Osteoblast (primary cell): Measurements from ENCODE around the gene FGFR3. TPM values are rescaled to one million over a fixed set of nuclear protein-coding genes. Genes with fewer than 3 reads are reported as not detected.

ENCODE experiments used
- DNase-seq: peaks from one replicate; pipeline ENCODE4 v3.0.0; 2011; ENCODE audit warnings: low spot score, mixed read lengths; ENCODE audit not compliant: insufficient read length; ENCODE audit errors: missing footprints
- H2AFZ ChIP-seq: 2 replicates; pipeline ENCODE4 v1.6.0; 2011; ENCODE audit warnings: mild to moderate bottlenecking, low read length
- H3K27ac ChIP-seq: 2 replicates; pipeline ENCODE4 v1.5.1; 2011; ENCODE audit warnings: mild to moderate bottlenecking, low read depth, low read length, moderate library complexity
- H3K27me3 ChIP-seq: 2 replicates; pipeline ENCODE4 v1.6.0; 2012; ENCODE audit warnings: mild to moderate bottlenecking, control low read depth, inconsistent platforms, low read length, moderate library complexity; ENCODE audit not compliant: insufficient read depth
- H3K36me3 ChIP-seq: 2 replicates; pipeline ENCODE4 v1.5.1; 2011; ENCODE audit warnings: mild to moderate bottlenecking, low read length, control low read depth, moderate library complexity; ENCODE audit not compliant: insufficient read depth
- H3K4me1 ChIP-seq: 2 replicates; pipeline ENCODE4 v1.5.1; 2011; ENCODE audit warnings: mild to moderate bottlenecking, low read length, control low read depth, moderate library complexity; ENCODE audit not compliant: insufficient read depth
- H3K4me2 ChIP-seq: 2 replicates; pipeline ENCODE4 v1.6.0; 2011; ENCODE audit warnings: mild to moderate bottlenecking, low read length; ENCODE audit not compliant: insufficient read depth
- H3K4me3 ChIP-seq: fragments of 200-600 bp; sonication (generic); 3 replicates; pipeline ENCODE4 v1.5.1; 2012; ENCODE audit warnings: mild to moderate bottlenecking, low read length, inconsistent platforms; ENCODE audit not compliant: insufficient read depth
- H3K79me2 ChIP-seq: 2 replicates; pipeline ENCODE4 v1.6.0; 2012; ENCODE audit warnings: mild to moderate bottlenecking, low read length, control low read depth, inconsistent platforms; ENCODE audit not compliant: insufficient read depth
- H3K9me3 ChIP-seq: 2 replicates; pipeline ENCODE4 v1.5.1; 2011; ENCODE audit warnings: low read depth, low read length, control low read depth
- H4K20me1 ChIP-seq: 2 replicates; pipeline ENCODE4 v1.6.0; 2012; ENCODE audit warnings: mild to moderate bottlenecking, low read length, control low read depth; ENCODE audit not compliant: insufficient read depth
- CTCF ChIP-seq: IDR thresholded peaks from 2 replicates; pipeline ENCODE4 v1.5.1; 2011; ENCODE audit warnings: mild to moderate bottlenecking, low read depth, low read length, moderate library complexity; ENCODE audit errors: extremely low read depth
- total RNA-seq: library from RNA; depleted of rRNA; stranded (reverse); fragments of >200 nt; gene quantifications from 2 replicates; pipeline ENCODE4 v1.2.3, GENCODE V29; 2012

FGFR3 gene
- total RNA-seq, 1 donor: 0.36 TPM

- Histone ChIP-seq H3K79me2 (no peaks in the 10 kb centered on the region), H3K4me1 (no peaks in the 10 kb centered on the region), H3K27me3 (peaks cover 25% of the 10 kb centered on the region), H3K4me2 (no peak overlapping the region), H3K27ac (no peak overlapping the region), H2AFZ (no peak overlapping the region), H3K4me3 (no peak overlapping the region), H3K9me3 (no peaks in the 10 kb centered on the region), H3K36me3 (no peaks in the 10 kb centered on the region), H4K20me1 (no peaks in the 10 kb centered on the region)
- DNase-seq: no peak
- no peak for TF ChIP-seq CTCF
Observed at GRCh38 chr4:1767061-1767769, 25.9 kb upstream of the FGFR3 start.

GRCh38 chr4:1767770-1768366, 25.2 kb upstream of the FGFR3 start:
- Histone ChIP-seq H4K20me1 (no peaks in the 10 kb centered on the region), H3K79me2 (no peaks in the 10 kb centered on the region), H3K9me3 (no peaks in the 10 kb centered on the region), H3K36me3 (no peaks in the 10 kb centered on the region), H3K27me3 (peaks cover 25% of the 10 kb centered on the region), H2AFZ (no peak overlapping the region), H3K4me3 (no peak overlapping the region), H3K4me1 (no peaks in the 10 kb centered on the region), H3K4me2 (no peak overlapping the region), H3K27ac (no peak overlapping the region)
- TF ChIP-seq CTCF: no peak
- DNase-seq: peak; percentile 99

DNA sequence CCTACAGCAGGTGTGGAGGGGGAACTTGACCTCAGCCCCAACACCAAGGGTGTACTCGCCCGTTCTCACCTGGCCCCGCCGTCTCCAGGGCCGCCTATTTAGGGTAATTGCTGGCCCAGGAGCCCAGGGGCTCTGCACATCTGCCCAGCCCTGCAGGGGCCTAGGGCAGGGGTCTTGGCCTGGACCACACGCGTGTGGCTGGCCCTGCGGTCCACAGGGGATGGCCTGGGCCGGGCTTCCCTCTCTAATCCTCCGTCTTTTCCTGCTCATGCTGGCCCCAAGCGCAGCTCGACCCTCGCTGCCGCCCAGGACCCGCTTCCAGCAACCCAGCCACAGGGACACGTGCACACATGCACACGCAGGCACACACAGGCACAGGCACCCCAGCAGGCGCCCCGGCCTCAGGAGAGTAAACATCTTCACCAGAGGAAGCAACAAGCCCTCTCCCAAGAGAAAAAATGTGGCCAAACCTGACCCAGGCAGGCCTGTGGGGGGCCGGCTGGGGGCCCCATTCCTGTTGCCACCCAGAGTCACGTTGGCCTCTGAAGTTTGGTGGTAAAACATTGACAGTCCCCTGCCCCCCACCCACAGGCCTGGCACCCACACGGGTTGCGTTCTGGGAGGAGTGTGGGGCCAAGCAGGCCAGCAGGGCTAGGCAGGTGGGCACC, 24.6 kb upstream of the FGFR3 start:
- no peak for DNase-seq
- Histone ChIP-seq H3K4me2 (no peak overlapping the region), H2AFZ (no peak overlapping the region), H3K79me2 (no peaks in the 10 kb centered on the region), H3K4me1 (no peaks in the 10 kb centered on the region), H3K27ac (no peak overlapping the region), H3K4me3 (no peak overlapping the region), H3K27me3 (peaks cover 25% of the 10 kb centered on the region), H3K36me3 (no peaks in the 10 kb centered on the region), H3K9me3 (no peaks in the 10 kb centered on the region), H4K20me1 (no peaks in the 10 kb centered on the region)
- TF ChIP-seq CTCF: no peak

- Histone ChIP-seq H2AFZ (no peak overlapping the region), H3K9me3 (no peaks in the 10 kb centered on the region), H3K79me2 (no peaks in the 10 kb centered on the region), H3K4me2 (no peak overlapping the region), H3K27me3 (peaks cover 25% of the 10 kb centered on the region), H3K36me3 (no peaks in the 10 kb centered on the region), H3K4me3 (no peak overlapping the region), H3K4me1 (no peaks in the 10 kb centered on the region), H3K27ac (no peak overlapping the region), H4K20me1 (no peaks in the 10 kb centered on the region)
- TF ChIP-seq CTCF: no peak
- DNase-seq: no peak
Observed at GRCh38 chr4:1769692-1770091, 23.4 kb upstream of the FGFR3 start.
